Smooth muscle cell (in vitro differentiated cells): ENCODE results near the gene GALNT12. TPM values are rescaled to one million over a fixed set of nuclear protein-coding genes. Genes with fewer than 3 reads are reported as not detected.

Experiments
- DNase-seq: peaks from one replicate; lab custom pipeline; 2025; ENCODE audit not compliant: unreplicated experiment; lab: John Stamatoyannopoulos, UW
- H2AFZ ChIP-seq: fragments of 200-600 bp; sonication (generic); 2 replicates; pipeline ENCODE4 v1.6.0; 2016; ENCODE audit warnings: antibody characterized with exemption, low read depth, mild to moderate bottlenecking
- H3F3A ChIP-seq: fragments of 200-600 bp; sonication (generic); 2 replicates; pipeline ENCODE4 v1.6.0; 2017; ENCODE audit warnings: antibody characterized with exemption, low read depth
- H3K27ac ChIP-seq: fragments of 200-600 bp; sonication (generic); 2 replicates; pipeline ENCODE4 v1.5.1; 2016; ENCODE audit warnings: low read depth, mild to moderate bottlenecking
- H3K27me3 ChIP-seq: fragments of 200-600 bp; sonication (generic); 2 replicates; pipeline ENCODE4 v1.6.1; 2016; ENCODE audit warnings: low read depth, mild to moderate bottlenecking
- H3K36me3 ChIP-seq: fragments of 200-600 bp; sonication (generic); 2 replicates; pipeline ENCODE4 v1.5.1; 2016; ENCODE audit warnings: low read depth
- H3K4me1 ChIP-seq: fragments of 200-600 bp; sonication (generic); 2 replicates; pipeline ENCODE4 v1.5.1; 2016; ENCODE audit warnings: low read depth
- H3K4me2 ChIP-seq: fragments of 200-600 bp; sonication (generic); 2 replicates; pipeline ENCODE4 v1.6.0; 2016; ENCODE audit warnings: mild to moderate bottlenecking
- H3K4me3 ChIP-seq: fragments of 200-600 bp; sonication (generic); 2 replicates; pipeline ENCODE4 v1.5.1; 2016; ENCODE audit warnings: mild to moderate bottlenecking
- H3K79me2 ChIP-seq: fragments of 200-600 bp; sonication (generic); 2 replicates; pipeline ENCODE4 v1.6.0; 2016; ENCODE audit warnings: low read depth, mild to moderate bottlenecking
- H3K9ac ChIP-seq: fragments of 200-600 bp; sonication (generic); 2 replicates; pipeline ENCODE4 v1.6.0; 2016; ENCODE audit warnings: low read depth
- H3K9me3 ChIP-seq: fragments of 200-600 bp; sonication (generic); replicated peaks from 2 replicates; pipeline ENCODE4 v1.5.1; 2016; ENCODE audit warnings: low read depth
- H4K20me1 ChIP-seq: fragments of 200-600 bp; sonication (generic); 2 replicates; pipeline ENCODE4 v1.6.0; 2016; ENCODE audit warnings: low read depth
- WGBS: methylation state at CpG from one replicate; pipeline ENCODE4 v1.1.7; 2016; ENCODE audit warnings: low lambda C conversion rate; 5-methylcytosine and 5-hydroxymethylcytosine counted together
- polyA plus RNA-seq: library from polyadenylated mRNA; unstranded; fragments of >200 nt; fragmentation: Nextera tagmentation; extraction: Ambion mirVana; gene quantifications from 2 replicates; pipeline ENCODE4 v1.2.1, GENCODE V29; 2016
- total RNA-seq: library from RNA; depleted of rRNA; stranded (reverse); fragments of >200 nt; gene quantifications from 2 replicates; pipeline ENCODE4 v1.2.3, GENCODE V29; 2014
- TF ChIP-seq, protein P1 (sequence below): fragments of 200-600 bp; sonication (generic); IDR thresholded peaks from 2 replicates; pipeline ENCODE4 v1.5.1; 2017; ENCODE audit warnings: borderline replicate concordance, mild to moderate bottlenecking, antibody characterized with exemption; ENCODE audit not compliant: insufficient read depth, poor library complexity, severe bottlenecking

The GALNT12 gene
- total and polyA plus RNA-seq, 2 experiments from 2014 or later, result 1.7 to 4.0 TPM

DNA sequence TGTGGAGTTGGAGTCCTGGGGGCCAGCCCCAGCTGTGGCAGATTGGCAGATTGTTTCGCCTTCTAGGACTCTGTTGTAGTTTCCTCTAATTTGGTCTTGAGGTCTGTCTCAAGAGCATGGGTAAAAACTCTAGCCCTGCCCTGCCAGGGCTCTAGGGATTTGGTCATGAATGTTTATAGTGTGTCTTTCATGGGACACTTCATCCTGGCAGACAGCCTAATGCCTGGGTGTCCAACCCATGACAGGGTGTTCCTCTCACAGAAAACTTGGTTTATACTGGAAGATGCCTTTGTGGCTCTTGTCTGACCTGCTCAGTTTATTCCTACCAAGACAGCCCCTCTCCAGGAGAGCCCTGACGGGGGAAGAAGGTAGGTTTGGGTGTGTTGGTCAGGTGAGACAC is 45.5 kb downstream of the GALNT12 start:
- H3K9me3 ChIP-seq, result no peaks in the 10 kb centered on the region
- no peaks in the 10 kb centered on the region for H4K20me1 ChIP-seq
- peak overlapping the region; percentile 84 for H3K27ac ChIP-seq
- no peaks in the 10 kb centered on the region for H3K79me2 ChIP-seq
- DNase-seq, result no peak
- no peaks in the 10 kb centered on the region for H3K27me3 ChIP-seq
- TF ChIP-seq, protein P1, sequence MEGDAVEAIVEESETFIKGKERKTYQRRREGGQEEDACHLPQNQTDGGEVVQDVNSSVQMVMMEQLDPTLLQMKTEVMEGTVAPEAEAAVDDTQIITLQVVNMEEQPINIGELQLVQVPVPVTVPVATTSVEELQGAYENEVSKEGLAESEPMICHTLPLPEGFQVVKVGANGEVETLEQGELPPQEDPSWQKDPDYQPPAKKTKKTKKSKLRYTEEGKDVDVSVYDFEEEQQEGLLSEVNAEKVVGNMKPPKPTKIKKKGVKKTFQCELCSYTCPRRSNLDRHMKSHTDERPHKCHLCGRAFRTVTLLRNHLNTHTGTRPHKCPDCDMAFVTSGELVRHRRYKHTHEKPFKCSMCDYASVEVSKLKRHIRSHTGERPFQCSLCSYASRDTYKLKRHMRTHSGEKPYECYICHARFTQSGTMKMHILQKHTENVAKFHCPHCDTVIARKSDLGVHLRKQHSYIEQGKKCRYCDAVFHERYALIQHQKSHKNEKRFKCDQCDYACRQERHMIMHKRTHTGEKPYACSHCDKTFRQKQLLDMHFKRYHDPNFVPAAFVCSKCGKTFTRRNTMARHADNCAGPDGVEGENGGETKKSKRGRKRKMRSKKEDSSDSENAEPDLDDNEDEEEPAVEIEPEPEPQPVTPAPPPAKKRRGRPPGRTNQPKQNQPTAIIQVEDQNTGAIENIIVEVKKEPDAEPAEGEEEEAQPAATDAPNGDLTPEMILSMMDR, result no peak
- no peak overlapping the region for H3K9ac ChIP-seq
- H2AFZ ChIP-seq, result no peak overlapping the region
- H3F3A ChIP-seq, result peaks cover 38% of the 10 kb centered on the region
- H3K36me3 ChIP-seq, result no peaks in the 10 kb centered on the region
- H3K4me3 ChIP-seq, result no peak overlapping the region
- 88% methylated on average over 2 of the region's 2 CpGs for WGBS
- H3K4me1 ChIP-seq, result peaks cover 2% of the 10 kb centered on the region
- peak overlapping the region; percentile 9 for H3K4me2 ChIP-seq

DNA sequence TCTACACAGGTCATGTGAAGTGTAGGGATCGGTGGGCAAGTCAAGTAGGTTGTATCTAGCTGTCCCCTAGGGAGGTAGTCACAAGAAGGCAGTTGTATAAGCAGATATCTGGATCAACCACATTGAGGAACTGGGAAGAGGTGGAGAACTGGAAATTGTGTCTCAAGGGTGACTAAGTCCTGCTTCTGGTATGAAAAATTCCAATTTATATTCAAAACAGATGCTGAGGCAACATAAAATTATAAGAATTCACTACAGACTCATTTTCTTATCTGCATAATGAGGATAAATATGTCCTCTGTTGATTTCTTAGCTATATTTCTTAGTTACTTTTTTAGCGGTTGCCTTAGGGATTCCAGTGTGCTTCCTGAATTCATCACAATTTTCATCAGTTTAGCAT is 46.8 kb downstream of the GALNT12 start:
- no peak overlapping the region for H3K9ac ChIP-seq
- H3K4me1 ChIP-seq, result no peaks in the 10 kb centered on the region
- no peaks in the 10 kb centered on the region for H3K9me3 ChIP-seq
- TF ChIP-seq, protein P1, result no peak
- H3K79me2 ChIP-seq, result no peaks in the 10 kb centered on the region
- H3K27me3 ChIP-seq, result no peaks in the 10 kb centered on the region
- DNase-seq, result no peak
- no peaks in the 10 kb centered on the region for H3K36me3 ChIP-seq
- H3K4me3 ChIP-seq, result no peak overlapping the region
- no peak overlapping the region for H3K4me2 ChIP-seq
- WGBS, result 54% methylated on average over 2 of the region's 2 CpGs
- H3K27ac ChIP-seq, result peak overlapping the region; percentile 84
- peaks cover 32% of the 10 kb centered on the region for H3F3A ChIP-seq
- no peaks in the 10 kb centered on the region for H4K20me1 ChIP-seq
- no peak overlapping the region for H2AFZ ChIP-seq

DNA sequence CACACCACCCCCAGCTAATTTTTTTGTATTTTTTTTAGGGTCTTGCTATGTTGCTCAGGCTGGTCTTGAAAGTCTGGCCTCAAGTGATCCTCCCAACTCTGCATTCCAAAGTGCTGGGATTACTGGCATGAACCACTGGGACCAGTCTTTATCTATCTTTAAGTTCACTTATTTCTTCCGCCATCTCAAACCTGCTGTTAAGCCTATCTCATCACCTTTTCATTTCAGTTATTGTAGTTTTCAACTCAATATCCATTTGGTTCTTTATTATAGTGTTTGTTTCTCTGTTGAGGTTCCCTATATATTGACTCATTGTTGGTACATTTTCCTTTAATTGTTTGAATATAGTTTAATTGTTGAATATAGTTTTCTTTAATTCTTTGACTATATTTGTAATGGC is 48.1 kb downstream of the GALNT12 start:
- Histone ChIP-seq H3K4me1 (no peaks in the 10 kb centered on the region), H3F3A (peaks cover 23% of the 10 kb centered on the region), H3K27ac (peak overlapping the region; percentile 62), H3K27me3 (no peaks in the 10 kb centered on the region), H2AFZ (no peak overlapping the region), H3K4me2 (no peak overlapping the region), H3K4me3 (no peak overlapping the region), H3K36me3 (no peaks in the 10 kb centered on the region), H3K9me3 (no peaks in the 10 kb centered on the region), H4K20me1 (no peaks in the 10 kb centered on the region), H3K9ac (no peak overlapping the region), H3K79me2 (no peaks in the 10 kb centered on the region)
- TF ChIP-seq, protein P1, result no peak
- no peak for DNase-seq
- WGBS, result 85% methylated on average over 1 of the region's 1 CpG

DNA sequence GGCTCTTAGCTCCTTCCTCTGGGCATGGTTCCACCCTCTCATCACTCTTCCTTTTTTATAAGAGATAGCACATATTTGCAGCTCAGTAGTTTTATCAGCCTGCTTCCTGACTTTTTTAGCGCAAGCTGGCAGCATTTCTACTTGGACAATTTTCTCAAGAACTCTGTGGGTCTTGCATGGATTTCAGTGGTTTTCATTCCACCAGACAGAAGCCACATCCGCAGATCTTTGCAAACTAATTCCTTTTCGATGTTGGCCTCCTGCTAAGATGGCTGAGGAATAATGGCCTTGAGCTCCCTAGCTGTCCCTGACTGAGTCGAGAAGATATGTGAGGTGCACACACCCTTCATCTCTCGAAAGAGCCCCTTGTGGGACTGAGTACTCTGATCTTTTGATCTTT is 49.5 kb downstream of the GALNT12 start:
- Histone ChIP-seq H3K36me3 (no peaks in the 10 kb centered on the region), H3K27ac (peak overlapping the region; percentile 62), H3K4me1 (peaks cover 6% of the 10 kb centered on the region), H3K4me2 (peak overlapping the region; percentile 46), H3K9me3 (no peaks in the 10 kb centered on the region), H4K20me1 (no peaks in the 10 kb centered on the region), H3F3A (peaks cover 22% of the 10 kb centered on the region), H3K79me2 (no peaks in the 10 kb centered on the region), H2AFZ (no peak overlapping the region), H3K27me3 (no peaks in the 10 kb centered on the region), H3K4me3 (no peak overlapping the region), H3K9ac (no peak overlapping the region)
- TF ChIP-seq, protein P1, result no peak
- 20% methylated on average over 5 of the region's 5 CpGs for WGBS
- no peak for DNase-seq
